DOHH2 (cell line): ENCODE results near the gene NPFFR1.

ENCODE experiments used
- H3F3A ChIP-seq: fragments of 200-600 bp; sonication (generic), shearing (Covaris generic); 2 replicates; pipeline ENCODE4 v1.6.0; 2016; ENCODE audit warnings: antibody characterized with exemption, mild to moderate bottlenecking; ENCODE audit not compliant: control insufficient read depth, insufficient read depth
- H3K27ac ChIP-seq: fragments of 200-600 bp; sonication (generic); 2 replicates; pipeline ENCODE4 v1.5.1; 2014; ENCODE audit warnings: low read depth, mild to moderate bottlenecking, low read length, moderate library complexity
- H3K27me3 ChIP-seq: fragments of 200-600 bp; sonication (generic); 2 replicates; pipeline ENCODE4 v1.6.1; 2014; ENCODE audit warnings: mild to moderate bottlenecking, low read length, mixed read lengths; ENCODE audit not compliant: control insufficient read depth
- H3K36me3 ChIP-seq: fragments of 200-600 bp; sonication (generic); 2 replicates; pipeline ENCODE4 v1.6.1; 2014; ENCODE audit warnings: mild to moderate bottlenecking, low read length, moderate library complexity, mixed read lengths; ENCODE audit not compliant: control insufficient read depth
- H3K4me1 ChIP-seq: fragments of 200-600 bp; sonication (generic); 2 replicates; pipeline ENCODE4 v1.6.1; 2014; ENCODE audit warnings: mild to moderate bottlenecking, low read length, mixed read lengths; ENCODE audit not compliant: control insufficient read depth
- H3K4me2 ChIP-seq: fragments of 200-600 bp; sonication (generic); 2 replicates; pipeline ENCODE4 v1.6.0; 2014; ENCODE audit warnings: mild to moderate bottlenecking, low read length, moderate library complexity
- H3K4me3 ChIP-seq: fragments of 200-600 bp; sonication (generic); 2 replicates; pipeline ENCODE4 v1.5.1; 2014; ENCODE audit warnings: mild to moderate bottlenecking, low read length, mixed read lengths
- H3K79me2 ChIP-seq: fragments of 200-600 bp; sonication (generic); 2 replicates; pipeline ENCODE4 v1.6.1; 2014; ENCODE audit warnings: mild to moderate bottlenecking, low read length, mixed read lengths; ENCODE audit not compliant: control insufficient read depth
- H3K9me2 ChIP-seq: fragments of 200-600 bp; sonication (generic); replicated peaks from 2 replicates; pipeline ENCODE4 v1.6.1; 2014; ENCODE audit warnings: mild to moderate bottlenecking, low read length, mixed read lengths; ENCODE audit not compliant: control insufficient read depth
- H3K9me3 ChIP-seq: fragments of 200-600 bp; sonication (generic); 2 replicates; pipeline ENCODE4 v1.6.1; 2014; ENCODE audit warnings: antibody characterized with exemption, low read length, mixed read lengths; ENCODE audit not compliant: control insufficient read depth, insufficient read depth
- H4K20me1 ChIP-seq: fragments of 200-600 bp; sonication (generic); 2 replicates; pipeline ENCODE4 v1.6.0; 2014; ENCODE audit warnings: low read depth, mild to moderate bottlenecking, antibody characterized with exemption, low read length, moderate library complexity; ENCODE audit not compliant: control insufficient read depth, insufficient read depth
- CTCF ChIP-seq: fragments of 200-600 bp; sonication (generic); IDR thresholded peaks from one replicate; pipeline ENCODE4 v1.5.1; 2014; ENCODE audit warnings: antibody characterized with exemption, mild to moderate bottlenecking, low read depth, low read length; ENCODE audit not compliant: poor library complexity, severe bottlenecking
- EZH2phosphoT487 ChIP-seq: fragments of 200-600 bp; sonication (generic); IDR thresholded peaks from 2 replicates; pipeline ENCODE4 v1.6.1; 2017; ENCODE audit warnings: borderline replicate concordance, mild to moderate bottlenecking, antibody characterized with exemption, low read length, moderate library complexity, mixed read lengths

Gene NPFFR1

DNA sequence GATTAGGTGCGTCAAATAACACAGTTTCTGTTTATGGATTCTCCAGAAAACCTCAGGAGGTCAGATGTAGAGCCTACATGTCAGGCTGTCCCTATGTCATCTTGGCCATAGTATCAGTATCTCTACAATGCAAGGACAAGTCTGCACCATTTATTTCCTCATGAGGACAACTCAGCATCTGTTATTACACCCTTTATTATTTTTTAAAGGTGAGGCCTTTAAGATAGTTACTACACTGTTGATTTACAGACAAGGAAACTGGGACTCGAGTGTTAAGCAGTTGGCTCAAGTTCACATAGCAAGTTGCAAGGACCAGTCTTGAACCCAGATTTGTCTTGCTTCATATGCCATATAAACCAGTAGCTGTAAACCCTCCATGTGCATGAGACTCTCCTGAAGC is 27.3 kb downstream of the NPFFR1 start:
- H3K79me2 ChIP-seq: no peaks in the 10 kb centered on the region
- H3K27ac ChIP-seq: no peak overlapping the region
- no peak overlapping the region for H3K4me3 ChIP-seq
- H3K36me3 ChIP-seq: no peaks in the 10 kb centered on the region
- H3K9me3 ChIP-seq: peaks cover 8% of the 10 kb centered on the region
- H3K9me2 ChIP-seq: no peaks in the 10 kb centered on the region
- no peaks in the 10 kb centered on the region for H3F3A ChIP-seq
- no peak overlapping the region for H3K4me2 ChIP-seq
- no peaks in the 10 kb centered on the region for H3K4me1 ChIP-seq
- H3K27me3 ChIP-seq: peaks cover 28% of the 10 kb centered on the region
- no peaks in the 10 kb centered on the region for H4K20me1 ChIP-seq
- TF ChIP-seq EZH2phosphoT487 (no peak), CTCF (no peak)

GRCh38 chr10:70255329-70256299 is 28.2 kb downstream of the NPFFR1 start:
- Histone ChIP-seq H3F3A (no peaks in the 10 kb centered on the region), H3K4me2 (no peak overlapping the region), H3K4me3 (no peak overlapping the region), H3K36me3 (no peaks in the 10 kb centered on the region), H3K9me3 (no peaks in the 10 kb centered on the region), H3K27me3 (peaks cover 27% of the 10 kb centered on the region), H4K20me1 (no peaks in the 10 kb centered on the region), H3K9me2 (no peaks in the 10 kb centered on the region), H3K27ac (no peak overlapping the region), H3K79me2 (no peaks in the 10 kb centered on the region), H3K4me1 (no peaks in the 10 kb centered on the region)
- TF ChIP-seq CTCF (no peak), EZH2phosphoT487 (no peak)

GRCh38 chr10:70254778-70255328 is 29.0 kb downstream of the NPFFR1 start:
- Histone ChIP-seq H3K27ac (no peak overlapping the region), H3K4me2 (no peak overlapping the region), H3K9me2 (no peaks in the 10 kb centered on the region), H3K79me2 (no peaks in the 10 kb centered on the region), H3K27me3 (peaks cover 27% of the 10 kb centered on the region), H3F3A (no peaks in the 10 kb centered on the region), H3K4me1 (no peaks in the 10 kb centered on the region), H4K20me1 (no peaks in the 10 kb centered on the region), H3K36me3 (no peaks in the 10 kb centered on the region), H3K4me3 (no peak overlapping the region), H3K9me3 (no peaks in the 10 kb centered on the region)
- TF ChIP-seq EZH2phosphoT487: no peak
- TF ChIP-seq CTCF: no peak
